HG02588 (cell line): ENCODE data around the gene ATG2B.
"Not testable (repeated sequence)": the region's sequence is repeated elsewhere in the genome, so short reads cannot be mapped to it uniquely, and the experiment has no call there.

Experiments used
- ATAC-seq: cut with Tn5 transposase; IDR thresholded peaks from one replicate; pipeline ENCODE4 v1.9.1; 2021; ENCODE audit warnings: mild to moderate bottlenecking, moderate library complexity; ENCODE audit not compliant: unreplicated experiment

The ATG2B gene

DNA sequence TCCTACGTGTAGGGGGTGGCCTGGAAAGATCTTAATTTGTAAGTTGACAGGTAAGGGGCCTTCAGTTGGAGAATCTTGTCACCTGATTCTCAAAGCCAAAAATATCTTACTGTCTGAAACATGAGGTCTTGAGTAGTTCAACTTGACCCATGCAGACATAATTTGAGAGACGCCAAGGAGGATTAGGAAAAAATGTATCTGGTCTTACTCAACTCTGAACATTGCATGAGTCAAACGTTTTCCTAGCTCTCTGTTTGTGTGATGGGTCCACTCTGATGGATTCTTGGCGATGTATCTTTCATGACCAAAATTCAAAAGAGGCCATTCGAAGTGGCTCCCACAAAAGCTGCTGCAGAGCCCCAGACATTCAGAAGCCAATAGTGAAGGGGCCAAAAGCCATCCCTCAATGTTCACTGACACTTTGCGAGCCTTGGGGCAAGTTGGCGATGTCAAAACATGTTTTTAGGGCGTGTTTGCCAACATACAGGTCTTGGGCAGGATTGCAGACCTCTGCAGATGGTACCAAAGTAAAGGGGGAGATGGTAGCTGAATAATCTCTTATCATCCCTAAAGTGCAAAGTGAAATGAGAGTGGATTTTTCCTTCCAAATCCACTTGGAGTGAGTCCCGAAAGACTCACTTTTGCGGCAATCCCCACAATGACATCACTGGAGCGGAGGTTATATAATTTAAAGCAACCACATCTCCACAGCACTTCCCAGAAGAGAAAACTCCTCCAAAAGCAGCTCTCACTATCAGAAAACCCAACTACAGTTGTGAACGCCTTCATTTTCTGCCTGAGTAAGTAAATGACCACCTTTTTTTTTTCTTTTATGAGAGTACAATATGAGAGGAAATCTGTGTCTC lies 107.4 kb downstream of the ATG2B start, which contains the start of gene BDKRB1:
BDKRB1 (plus strand) TSS at position 710 of the 866 bp plus-strand sequence. CDS start 7,473 bp downstream, outside the sequence.
- ATAC-seq: no peak

DNA sequence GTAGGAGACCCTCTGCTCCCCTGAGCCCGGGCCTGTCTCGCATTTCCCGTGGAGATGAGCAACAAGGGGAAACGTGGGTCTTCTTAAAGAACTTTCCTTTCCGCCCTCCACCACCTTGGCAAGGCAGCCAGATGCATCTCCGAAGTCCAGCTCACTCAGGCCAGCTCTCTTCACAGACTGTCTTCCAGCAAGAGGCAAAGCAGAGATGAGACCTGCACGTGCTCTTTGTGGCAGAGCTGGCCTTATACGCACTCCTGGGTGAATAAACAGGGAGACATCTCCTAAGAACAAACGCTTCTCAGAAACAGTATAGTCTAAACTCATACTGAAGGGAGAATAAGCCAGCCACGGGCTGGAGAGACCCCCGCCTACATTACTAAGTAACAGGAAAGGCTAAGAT lies 108.5 kb downstream of the ATG2B start:
- no peak for ATAC-seq

- ATAC-seq: no peak
Observed at GRCh38 chr14:96252999-96253539, 110.1 kb downstream of the ATG2B start.

DNA sequence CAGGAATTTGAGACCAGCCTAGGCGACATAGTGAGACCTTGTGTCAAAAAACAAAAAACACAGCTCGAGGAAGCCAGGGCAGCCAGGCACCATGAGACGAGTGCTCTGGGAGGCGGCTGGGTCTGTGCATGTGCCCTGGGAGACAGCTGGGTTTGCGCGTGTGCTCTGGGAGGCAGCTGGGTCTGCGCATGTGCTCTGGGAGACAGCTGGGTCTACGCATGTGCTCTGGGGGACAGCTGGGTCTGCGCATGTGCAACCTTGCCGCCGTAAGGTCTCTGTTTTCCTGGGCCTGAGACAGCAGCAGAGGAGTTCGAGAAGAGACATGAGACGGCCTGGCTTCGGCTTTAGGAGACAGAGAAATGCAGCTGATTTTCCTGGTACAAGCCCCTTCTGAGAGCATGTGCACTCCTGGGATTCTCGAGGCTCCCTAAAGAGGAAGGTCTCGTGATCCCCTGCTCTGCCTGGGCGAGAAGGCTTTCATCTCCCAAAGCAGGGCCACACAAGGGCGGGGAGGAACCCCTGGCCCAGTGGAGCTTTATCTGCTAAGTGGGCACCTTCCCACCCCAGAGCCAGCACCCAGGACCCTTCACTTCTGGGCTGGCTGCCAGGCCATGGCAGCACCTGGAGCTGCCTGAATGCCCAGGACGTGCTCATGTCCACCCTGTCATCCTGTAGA lies 110.7 kb downstream of the ATG2B start:
- ATAC-seq: no peak

GRCh38 chr14:96251656-96252155 lies 111.4 kb downstream of the ATG2B start:
- ATAC-seq: no peak

- ATAC-seq: no peak
Observed at GRCh38 chr14:96250485-96250884, 112.7 kb downstream of the ATG2B start.

- ATAC-seq: no peak
Observed at GRCh38 chr14:96249029-96249428, 114.1 kb downstream of the ATG2B start.

DNA sequence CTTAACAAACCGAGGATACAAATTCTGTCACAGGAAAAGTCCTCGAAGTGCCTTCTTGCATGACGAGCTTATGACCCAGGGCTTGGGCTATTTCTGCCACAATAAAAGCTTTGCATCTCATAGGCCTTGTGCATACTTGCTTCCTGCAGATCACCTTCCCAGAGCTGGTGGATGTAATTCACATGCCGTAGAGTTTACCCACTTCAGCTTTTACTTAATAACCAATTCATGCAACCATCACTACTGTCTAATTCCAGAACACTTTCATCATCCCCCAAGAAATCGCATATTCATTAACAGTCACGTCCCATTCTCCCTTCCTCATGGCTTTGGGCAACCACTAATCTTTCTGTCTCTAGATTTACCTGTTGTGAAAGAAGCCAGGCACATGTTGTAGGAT lies 116.1 kb downstream of the ATG2B start:
- ATAC-seq: no peak

GRCh38 chr14:96246539-96246847 lies 116.6 kb downstream of the ATG2B start:
- ATAC-seq: no peak

DNA sequence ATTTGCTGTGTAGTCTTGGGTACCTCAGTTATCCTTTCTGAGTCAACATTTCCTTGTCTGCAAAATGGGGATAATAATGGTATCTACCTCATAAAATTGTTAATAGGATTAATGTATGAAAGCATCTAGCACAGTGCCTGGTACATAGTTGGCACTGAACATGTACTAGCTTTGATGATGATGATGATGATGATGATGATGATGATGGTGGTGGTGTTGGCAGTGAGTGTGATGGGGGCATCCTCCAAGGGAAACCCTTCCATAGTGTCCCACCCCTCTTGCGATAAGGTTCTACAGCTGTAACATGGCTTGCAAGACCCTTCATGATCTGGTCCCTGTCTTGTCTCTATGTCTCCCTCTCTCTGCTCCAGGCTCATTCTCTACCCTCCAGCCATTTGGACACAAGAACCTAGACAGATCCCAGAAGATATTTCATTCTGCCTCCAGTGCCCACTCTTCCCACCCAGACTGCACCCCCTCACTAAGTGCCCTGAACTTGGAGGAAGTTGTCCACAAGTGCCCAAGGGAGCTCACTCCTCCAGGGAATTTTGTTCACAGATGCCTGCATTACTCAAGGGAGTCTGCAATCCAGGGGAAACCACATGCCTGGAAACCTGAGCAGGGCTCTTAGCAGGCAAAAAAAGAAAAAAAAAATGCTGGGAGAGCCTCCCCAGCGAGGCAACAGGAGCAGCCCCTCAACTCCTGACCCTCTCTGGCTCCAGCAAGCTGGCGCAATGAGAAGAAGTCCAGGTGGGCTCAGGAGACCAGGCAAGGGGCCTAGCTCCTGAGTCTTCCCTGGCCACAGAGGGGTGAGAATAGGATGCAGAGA lies 117.2 kb downstream of the ATG2B start:
- ATAC-seq: no peak

DNA sequence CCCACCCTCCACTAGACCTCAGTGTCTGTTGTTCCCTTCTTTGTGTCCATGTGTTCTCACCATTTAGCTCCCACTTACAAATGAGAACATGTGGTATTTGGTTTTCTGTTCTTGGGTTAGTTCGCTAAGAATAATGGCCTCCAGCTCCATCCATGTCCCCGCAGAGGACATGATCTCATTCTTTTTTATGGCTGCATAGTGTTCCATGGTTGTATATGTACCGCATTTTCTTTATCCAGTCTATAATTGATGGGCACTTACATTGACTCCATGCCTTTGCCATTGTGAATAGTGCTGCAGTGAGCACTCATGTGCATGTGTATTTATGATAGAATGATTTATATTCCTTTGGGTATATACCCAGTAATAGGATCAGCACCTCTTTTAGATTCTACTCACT lies 118.1 kb downstream of the ATG2B start:
- ATAC-seq: not testable (repeated sequence)

DNA sequence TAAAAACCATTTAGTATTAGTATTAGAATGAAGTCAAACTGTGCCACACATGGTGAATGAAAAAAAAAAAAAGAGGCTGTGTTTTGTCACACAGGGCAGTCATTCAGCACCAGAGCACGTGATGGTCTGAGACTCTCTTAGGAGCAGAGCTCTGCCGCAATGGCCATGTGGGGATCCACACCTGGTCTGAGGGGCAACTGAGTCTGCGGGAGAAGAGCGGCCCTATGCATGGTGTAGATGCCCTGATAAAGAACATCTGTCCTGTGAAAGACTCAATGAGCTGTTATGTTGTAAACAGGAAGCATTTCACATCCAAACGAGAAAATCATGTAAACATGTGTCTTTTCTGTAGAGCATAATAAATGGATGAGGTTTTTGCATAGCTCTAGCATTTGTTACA lies 119.4 kb downstream of the ATG2B start:
- ATAC-seq: no peak

DNA sequence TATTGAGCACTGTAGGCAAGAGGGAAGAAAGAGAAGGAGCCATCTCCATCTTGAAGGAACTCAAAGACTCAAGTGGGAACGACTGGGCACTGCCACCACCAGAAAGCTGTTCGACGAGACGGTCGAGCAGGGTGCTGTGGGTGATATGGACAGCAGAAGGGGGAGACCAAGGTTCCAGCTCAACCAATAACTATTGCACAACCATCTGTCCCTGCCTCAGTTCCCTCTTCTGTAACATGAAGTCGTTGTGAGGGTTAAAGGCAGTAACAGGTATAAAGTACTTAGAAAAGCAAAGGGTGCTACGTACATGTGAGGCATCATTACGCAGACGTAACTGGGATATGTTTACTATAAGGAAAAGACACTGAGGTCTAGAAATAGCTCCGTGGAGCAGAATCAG lies 121.0 kb downstream of the ATG2B start:
- no peak for ATAC-seq

- ATAC-seq: no peak
Observed at GRCh38 chr14:96240641-96241040, 122.5 kb downstream of the ATG2B start.

DNA sequence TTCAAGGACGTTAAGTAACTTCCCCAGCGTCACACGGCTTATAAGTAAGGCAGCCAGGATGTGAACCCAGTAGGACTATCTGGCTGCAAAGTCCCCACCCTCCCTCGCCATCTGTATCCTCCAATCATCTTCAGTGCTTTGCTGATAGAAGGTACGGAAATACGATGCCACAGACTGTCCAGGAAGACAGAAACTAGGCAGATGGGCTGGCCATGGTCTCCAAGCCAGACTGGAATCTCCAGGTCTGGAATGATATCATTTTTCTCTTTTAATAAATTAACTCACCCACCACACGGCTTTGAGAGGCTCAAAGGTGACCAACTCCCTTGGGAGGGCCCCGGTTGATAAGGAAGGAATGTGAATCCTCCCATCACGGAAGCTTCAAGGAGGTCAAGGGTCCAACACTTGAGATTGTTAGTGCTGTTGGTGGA lies 123.4 kb downstream of the ATG2B start:
- no peak for ATAC-seq

DNA sequence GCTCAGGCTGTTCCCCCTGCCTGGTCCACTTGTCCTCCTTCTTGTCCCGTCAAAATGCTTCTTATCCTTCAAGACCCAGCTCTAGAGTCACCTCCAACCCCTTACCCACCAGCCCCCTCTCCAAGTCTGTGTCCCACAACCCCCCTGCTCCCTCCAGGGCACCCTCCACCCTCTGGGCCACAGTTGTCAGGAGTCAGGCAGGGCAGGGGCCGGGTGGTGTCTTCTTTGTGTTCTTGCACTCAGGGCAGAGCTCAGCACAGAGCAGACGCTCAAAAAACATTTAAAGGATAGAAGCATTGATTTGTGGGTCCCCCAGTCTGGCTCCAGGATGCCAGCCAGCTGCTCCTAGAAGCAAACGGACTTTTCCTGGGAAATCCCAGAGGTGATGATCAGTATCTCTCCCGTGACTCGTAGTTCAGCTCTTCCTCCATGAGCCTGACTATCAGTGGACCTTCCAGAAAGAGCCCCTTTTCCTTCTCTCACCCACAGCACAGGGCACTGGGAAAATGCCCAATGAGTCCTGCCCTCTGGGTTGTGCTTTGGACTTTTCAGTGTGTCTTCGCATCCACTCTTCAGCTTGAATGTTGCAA lies 124.4 kb downstream of the ATG2B start:
- ATAC-seq: no peak

DNA sequence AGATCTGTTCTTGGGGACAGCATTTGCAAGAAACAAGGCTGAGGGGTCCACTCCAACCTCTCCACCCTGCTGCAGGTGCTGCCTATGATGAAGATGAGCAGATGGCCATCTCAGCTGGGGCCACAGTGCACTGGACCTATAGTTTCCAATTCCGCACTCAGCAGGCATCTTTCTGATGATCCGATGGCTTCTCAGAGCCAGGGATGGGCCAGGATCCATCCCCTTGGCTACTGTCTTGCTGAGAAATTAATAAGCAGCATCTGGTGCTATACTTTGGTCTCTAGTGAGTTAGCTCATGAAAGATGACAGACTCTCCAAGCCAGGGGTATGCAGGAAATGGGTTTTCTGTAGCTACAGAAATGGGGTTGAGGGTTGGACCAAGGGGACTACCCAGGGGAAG lies 125.5 kb downstream of the ATG2B start:
- no peak for ATAC-seq

DNA sequence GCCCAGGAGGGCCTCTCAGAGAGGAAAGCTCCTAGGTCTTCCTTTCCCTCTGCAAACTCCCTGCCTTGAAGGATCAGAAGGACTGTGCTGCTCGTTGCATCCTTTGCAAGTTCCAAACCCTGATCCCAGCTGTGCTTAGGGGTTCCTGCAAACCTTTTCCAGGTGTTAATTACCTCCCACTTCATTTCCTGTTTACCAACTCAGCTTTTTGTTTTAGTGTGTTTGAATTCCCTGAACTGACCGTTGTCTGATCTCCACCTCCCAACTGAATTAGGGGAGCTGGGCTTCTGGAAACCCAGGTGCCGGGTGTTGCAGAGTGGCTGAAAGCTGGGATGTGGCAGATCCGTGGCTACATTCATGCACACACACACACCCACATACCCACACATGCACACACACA lies 127.7 kb downstream of the ATG2B start:
- no peak for ATAC-seq

- ATAC-seq: no peak
Observed at GRCh38 chr14:96233661-96234060, 129.5 kb downstream of the ATG2B start.

- ATAC-seq: no peak
Observed at GRCh38 chr14:96232506-96232905, 130.6 kb downstream of the ATG2B start.
